ENCODE results near the gene PDK1. TPM values are rescaled to one million over a fixed set of nuclear protein-coding genes. Genes with fewer than 3 reads are reported as not detected.

Gene PDK1
- polyA plus RNA-seq (2011; rRNA removed) (40.0 and 64.6 TPM in 2 replicates), polyA minus RNA-seq (2011; rRNA and poly(A)+ RNA removed) (43.6 and 44.4 TPM in 2 replicates)

GRCh38 chr2:172555522-172556283, at the start of gene PDK1:
TSS of gene PDK1 (plus strand) at chr2:172556090. CDS start at chr2:172556151, 61 bp downstream.
- Histone ChIP-seq H3K27me3 (ENCODE audit: control insufficient read depth, insufficient read depth, low read length) (no peaks in the 10 kb centered on the region), H3K4me3 (ENCODE audit: low read depth, low read length) (peak within 1 kb of the TSS; percentile 81), H3K36me3 (ENCODE audit: control insufficient read depth, insufficient read depth, low read length) (peaks cover 3% of the 10 kb centered on the region; the same call in 1 of the 2 replicates)
- TF ChIP-seq CTCF (IDR thresholded peaks at IDR 0.05; ENCODE audit: insufficient read depth, low read depth, low read length) = no peak
- peak; percentile 38 for DNase-seq (ENCODE audit: low read depth)
- POLR2A ChIA-PET = interaction anchor here (0.6 kb wide), 1 partner anchor 63 kb away, joined by 3 read pairs; no protein-coding TSS in a partner anchor
- CTCF ChIA-PET = no interaction called here

GRCh38 chr2:172507199-172507598, 48.7 kb upstream of the PDK1 start:
- H3K36me3 ChIP-seq (ENCODE audit: control insufficient read depth, insufficient read depth, low read length) = no peaks in the 10 kb centered on the region
- no peaks in the 10 kb centered on the region for H3K27me3 ChIP-seq (ENCODE audit: control insufficient read depth, insufficient read depth, low read length)
- TF ChIP-seq CTCF (IDR thresholded peaks at IDR 0.05; ENCODE audit: insufficient read depth, low read depth, low read length) = no peak
- H3K4me3 ChIP-seq (ENCODE audit: low read depth, low read length) = no peak overlapping the region
- ChIA-PET CTCF (interaction anchor here (1.2 kb wide), 1 partner anchor 15 kb away, joined by 3 read pairs; no protein-coding TSS in a partner anchor), POLR2A (no interaction called here)
- no peak for DNase-seq (ENCODE audit: low read depth)

- H3K36me3 ChIP-seq (ENCODE audit: control insufficient read depth, insufficient read depth, low read length) = no peaks in the 10 kb centered on the region
- H3K27me3 ChIP-seq (ENCODE audit: control insufficient read depth, insufficient read depth, low read length) = no peaks in the 10 kb centered on the region
- POLR2A ChIA-PET = no interaction called here
- CTCF ChIA-PET = no interaction called here
- no peak overlapping the region for H3K4me3 ChIP-seq (ENCODE audit: low read depth, low read length)
- DNase-seq (ENCODE audit: low read depth) = no peak
- no peak for TF ChIP-seq CTCF (IDR thresholded peaks at IDR 0.05; ENCODE audit: insufficient read depth, low read depth, low read length)
Observed at GRCh38 chr2:172510088-172510487, 45.8 kb upstream of the PDK1 start.

GRCh38 chr2:172510548-172510947, 45.3 kb upstream of the PDK1 start:
- CTCF ChIA-PET = no interaction called here
- no peak overlapping the region for H3K4me3 ChIP-seq (ENCODE audit: low read depth, low read length)
- H3K27me3 ChIP-seq (ENCODE audit: control insufficient read depth, insufficient read depth, low read length) = no peaks in the 10 kb centered on the region
- no peak for DNase-seq (ENCODE audit: low read depth)
- POLR2A ChIA-PET = no interaction called here
- no peak for TF ChIP-seq CTCF (IDR thresholded peaks at IDR 0.05; ENCODE audit: insufficient read depth, low read depth, low read length)
- no peaks in the 10 kb centered on the region for H3K36me3 ChIP-seq (ENCODE audit: control insufficient read depth, insufficient read depth, low read length)

GRCh38 chr2:172512810-172513523, 42.9 kb upstream of the PDK1 start:
- no peak for DNase-seq (ENCODE audit: low read depth)
- ChIA-PET POLR2A (no interaction called here), CTCF (no interaction called here)
- no peaks in the 10 kb centered on the region for H3K36me3 ChIP-seq (ENCODE audit: control insufficient read depth, insufficient read depth, low read length)
- H3K4me3 ChIP-seq (ENCODE audit: low read depth, low read length) = no peak overlapping the region
- no peaks in the 10 kb centered on the region for H3K27me3 ChIP-seq (ENCODE audit: control insufficient read depth, insufficient read depth, low read length)
- TF ChIP-seq CTCF (IDR thresholded peaks at IDR 0.05; ENCODE audit: insufficient read depth, low read depth, low read length) = no peak
